NCI-H1930 (cell line): ENCODE measurements around the gene RAPGEF1.
"Not testable (repeated sequence)": the region's sequence is repeated elsewhere in the genome, so short reads cannot be mapped to it uniquely, and the experiment has no call there.

Experiments
- DNase-seq, 2 experiments: peaks; one replicate each; lab custom pipeline; 2025; lab: John Stamatoyannopoulos, UW

Gene RAPGEF1

DNA sequence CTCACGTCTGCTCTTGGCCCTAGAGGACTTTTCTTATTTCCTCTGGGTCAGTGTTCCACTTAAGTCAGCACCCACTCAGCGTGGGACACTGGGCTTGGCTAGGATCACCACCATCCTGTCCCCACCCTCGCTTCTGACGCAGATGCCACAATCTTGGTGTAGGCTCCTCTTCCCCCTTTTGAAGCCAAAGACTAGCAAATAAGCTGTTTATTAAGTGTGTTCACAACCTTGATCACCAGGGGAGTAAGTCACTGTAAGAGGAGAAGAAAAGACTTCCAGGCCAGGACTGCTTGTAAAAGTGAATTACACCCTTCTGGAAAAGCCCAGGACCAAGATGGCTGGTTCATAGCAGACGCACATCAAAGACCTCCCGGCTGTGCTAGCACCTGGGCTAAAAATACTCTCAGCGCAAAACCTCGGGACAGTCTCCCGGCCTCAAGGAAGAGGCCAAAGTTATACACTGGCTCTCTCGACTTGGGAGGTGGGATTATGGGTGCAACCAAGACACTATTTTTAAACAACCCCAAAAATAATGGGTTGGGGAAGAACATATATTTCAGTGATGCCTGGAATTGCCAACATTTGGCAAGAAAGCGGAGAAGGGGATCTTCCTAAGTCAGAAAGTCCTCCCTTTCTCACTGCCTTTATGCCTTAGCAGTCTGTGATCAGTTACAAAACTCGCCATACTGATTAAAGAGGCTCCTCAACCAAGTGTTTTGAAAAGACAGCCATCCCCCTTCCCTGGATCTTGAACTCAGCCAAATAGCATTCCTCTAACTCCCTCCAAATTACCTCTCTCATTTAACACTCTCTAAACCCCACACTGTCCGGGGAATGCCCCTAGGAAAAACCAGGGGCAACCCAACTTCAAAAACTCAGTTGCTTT is 69.4 kb downstream of the RAPGEF1 start:
- no peak for DNase-seq

GRCh38 chr9:131669269-131670157 is 70.4 kb downstream of the RAPGEF1 start:
- DNase-seq = no peak

DNA sequence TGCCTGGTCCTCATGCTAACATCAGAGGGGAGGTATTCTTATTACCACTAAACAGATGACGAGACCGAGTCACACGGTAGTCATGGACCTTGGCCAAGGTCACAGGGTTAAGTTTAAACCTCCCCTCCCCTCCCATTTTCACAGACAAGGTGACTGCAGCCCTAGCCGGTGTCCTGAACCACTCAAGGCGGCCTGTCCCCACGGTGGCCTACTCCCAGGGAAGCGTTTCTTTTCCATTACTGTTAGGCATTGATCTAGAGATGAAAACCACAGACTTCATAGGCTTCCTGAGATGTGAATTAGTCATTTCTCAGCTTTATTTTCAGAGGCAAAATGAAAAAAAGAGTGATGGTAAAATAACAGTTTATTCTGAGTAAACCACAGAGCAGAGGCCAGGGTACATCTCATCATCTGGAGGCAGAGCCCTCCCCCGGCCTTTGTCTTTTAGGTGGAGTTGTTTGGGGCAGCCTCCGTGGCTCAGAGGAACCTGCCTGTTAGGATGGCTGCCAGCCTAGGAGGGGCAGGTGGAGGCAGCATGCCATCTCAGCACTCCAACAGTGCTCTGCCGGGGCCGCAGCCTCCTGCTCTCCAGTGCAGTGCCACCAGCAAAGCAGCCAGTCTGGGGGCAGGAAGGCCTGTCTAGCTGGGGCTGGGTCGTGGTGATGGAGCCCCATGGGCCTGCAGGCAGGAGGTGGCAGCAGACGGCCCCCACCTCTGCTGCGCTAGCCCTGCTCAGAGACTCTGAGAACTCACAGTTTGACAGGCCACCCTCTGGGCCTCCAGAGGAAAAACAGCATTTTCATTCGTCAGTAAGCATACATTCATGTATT is 71.2 kb downstream of the RAPGEF1 start:
- DNase-seq = no peak

- DNase-seq = no peak
These were observed 71.8 kb downstream of the RAPGEF1 start for GRCh38 chr9:131668057-131668438.

DNA sequence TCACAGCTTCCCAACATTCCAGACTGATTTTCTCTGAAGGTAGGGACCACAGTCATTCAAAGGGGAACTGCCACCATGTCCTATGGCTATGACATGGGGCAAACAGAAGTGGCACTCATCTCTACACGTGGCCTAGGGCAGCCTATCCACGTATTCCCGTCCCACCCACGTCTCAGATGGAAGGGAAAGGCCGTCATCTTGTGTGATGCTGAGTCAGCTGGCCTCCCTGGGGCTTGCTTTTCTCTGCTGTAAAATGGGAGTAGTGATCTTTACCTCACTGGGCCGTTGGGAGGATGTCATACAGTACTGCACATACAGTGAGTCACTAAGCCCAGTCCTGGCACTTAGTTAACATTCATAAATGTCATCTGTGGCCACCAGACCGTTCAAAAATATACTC is 72.3 kb downstream of the RAPGEF1 start:
- DNase-seq = no peak

DNA sequence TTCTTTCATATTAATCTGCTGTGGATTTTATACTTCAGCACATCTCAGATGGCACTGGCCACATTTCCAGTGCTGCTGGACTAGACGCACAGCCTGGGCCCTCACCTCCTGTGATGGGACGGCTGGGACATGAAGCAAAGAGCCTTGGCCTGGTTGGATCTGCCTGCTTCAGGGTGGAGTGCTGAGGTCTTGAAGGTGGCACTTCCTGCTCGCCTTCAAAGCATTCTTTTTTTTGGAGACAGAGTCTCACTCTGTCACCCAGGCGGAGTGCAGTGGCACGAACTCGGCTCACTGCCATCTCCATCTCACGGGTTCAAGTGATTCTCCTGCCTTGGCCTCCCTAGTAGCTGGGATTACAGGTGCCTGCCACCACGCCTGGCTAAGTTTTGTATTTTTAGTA is 73.1 kb downstream of the RAPGEF1 start:
- no peak for DNase-seq

- DNase-seq = no peak
These were observed 73.8 kb downstream of the RAPGEF1 start for GRCh38 chr9:131666029-131666428.

DNA sequence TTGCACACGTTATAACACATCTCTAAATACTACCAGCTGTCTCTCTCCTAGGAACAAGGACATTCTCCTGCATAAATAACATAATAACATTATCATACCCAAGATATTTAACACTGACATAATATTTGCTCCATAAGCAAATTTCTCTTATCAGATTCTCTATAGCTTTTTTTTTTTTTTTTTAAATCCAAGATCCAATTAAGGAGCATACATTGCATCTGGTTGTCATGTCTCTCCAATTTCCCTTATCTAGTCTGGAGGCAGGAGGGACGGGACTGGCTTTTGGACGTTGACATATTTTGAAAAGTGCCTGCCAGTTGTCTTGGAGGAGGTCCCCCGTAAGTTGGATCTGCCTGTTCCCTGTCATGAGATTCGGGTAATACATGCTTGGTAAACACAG is 76.6 kb downstream of the RAPGEF1 start:
- no peak for DNase-seq

DNA sequence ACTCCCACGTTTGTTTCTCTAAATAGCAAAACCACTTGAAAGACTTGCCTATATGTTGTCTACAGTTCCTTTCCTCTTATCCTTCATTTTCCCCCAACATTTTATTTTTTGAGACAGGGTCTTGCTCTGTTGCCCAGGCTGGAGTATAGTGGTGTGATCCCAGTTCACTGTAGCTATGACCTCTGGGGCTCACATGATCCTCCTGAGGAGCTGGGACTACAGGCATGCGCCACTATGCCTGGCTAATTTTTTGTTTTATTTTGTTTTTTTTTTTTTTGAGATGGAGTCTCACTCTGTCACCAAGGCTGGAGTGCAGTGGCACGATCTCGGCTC is 77.6 kb downstream of the RAPGEF1 start:
- not testable (repeated sequence) for DNase-seq

DNA sequence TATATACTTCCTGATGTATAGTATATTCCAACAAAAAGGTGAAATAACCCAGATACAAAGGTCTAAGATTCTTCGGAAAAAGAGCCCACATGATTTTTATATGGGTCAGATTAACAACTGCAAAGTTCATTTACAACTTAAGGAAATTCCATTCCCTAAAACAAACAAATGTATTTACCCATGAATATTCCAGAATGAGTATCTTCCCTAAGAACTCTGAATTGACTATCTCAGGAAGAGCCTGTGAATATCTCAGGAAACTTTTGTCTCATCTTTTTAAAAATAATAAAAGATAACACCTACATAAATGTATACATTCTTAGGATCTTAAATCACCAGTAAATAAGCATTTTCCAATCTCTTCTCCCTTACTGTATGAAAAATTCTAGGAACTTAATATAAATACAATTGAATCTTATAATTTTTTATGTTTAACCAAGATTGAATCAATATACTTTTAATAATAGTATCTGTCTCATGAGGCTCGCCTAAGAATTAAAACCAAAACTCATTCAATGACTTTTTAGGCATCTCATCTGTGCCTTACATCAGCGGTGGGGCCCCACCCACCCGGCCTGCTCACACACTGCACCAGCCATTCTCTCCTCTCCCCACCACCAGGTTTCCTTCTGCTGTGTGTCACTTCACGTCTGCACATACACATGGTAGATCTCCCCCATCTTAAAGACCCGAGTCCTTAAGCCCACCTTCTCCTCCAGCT is 78.1 kb downstream of the RAPGEF1 start:
- no peak for DNase-seq

DNA sequence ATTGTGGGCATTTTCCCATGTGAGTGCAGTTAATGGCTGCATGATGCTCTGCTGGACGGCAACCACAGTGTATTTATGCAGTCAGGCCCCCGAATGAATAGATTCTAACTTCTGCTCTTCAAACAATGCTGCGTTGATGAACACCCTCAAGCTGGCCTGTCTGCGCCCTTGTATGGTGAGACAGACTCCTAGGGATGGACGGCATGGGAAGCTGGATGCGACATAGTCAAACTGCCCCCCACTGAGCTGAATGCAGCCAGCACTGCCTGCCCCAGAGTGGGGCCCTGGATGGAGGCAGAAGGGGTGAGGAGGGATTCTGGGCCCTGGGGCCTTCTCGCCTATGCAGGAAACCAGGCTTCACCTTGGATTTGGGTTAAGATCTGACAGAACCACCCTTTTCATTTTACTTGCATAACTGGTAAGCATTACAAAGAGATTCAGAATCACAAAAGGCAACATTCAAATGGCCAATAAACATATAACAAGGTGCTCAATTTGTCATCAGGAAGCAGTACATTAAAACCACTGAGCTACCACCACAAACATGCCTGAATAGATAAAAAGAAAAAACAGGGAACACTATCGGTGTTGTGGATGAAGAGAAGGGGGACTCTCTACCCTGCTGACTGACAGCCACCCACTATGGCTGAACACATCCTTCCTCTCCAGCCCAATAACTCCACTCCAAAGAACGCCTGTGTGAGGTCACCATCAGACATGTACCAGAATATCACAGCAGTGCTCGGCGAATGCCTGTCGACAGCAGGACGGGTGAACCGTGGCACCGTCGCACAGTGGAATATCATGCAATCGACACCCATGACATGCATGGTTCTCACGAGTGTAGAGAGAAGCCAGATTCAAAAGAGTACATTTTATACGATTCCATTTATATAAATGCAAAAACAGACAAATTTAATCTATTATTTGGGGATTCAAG is 79.1 kb downstream of the RAPGEF1 start:
- DNase-seq = no peak

GRCh38 chr9:131658377-131659129 is 81.3 kb downstream of the RAPGEF1 start:
- DNase-seq = no peak

DNA sequence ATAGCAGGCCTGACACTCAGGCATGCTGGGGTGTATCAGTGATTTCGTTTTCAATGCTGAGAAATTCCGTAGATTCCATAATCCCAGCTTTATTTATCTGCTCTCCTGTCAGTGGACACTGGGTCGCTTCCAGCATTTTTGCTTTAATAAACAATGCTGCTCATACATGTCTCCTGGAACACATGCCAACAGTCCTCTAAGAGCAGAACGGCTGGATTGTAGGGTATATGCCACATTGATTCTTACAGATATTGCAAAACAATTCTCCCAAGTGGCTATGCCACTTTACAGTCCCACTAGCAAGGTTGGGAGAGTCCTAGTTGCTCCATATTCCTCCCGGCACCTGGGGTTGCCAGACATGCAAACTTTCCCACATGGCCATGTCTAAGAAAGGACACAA is 81.9 kb downstream of the RAPGEF1 start:
- DNase-seq = no peak

- no peak for DNase-seq
These were observed 82.4 kb downstream of the RAPGEF1 start for GRCh38 chr9:131657456-131657855.

DNA sequence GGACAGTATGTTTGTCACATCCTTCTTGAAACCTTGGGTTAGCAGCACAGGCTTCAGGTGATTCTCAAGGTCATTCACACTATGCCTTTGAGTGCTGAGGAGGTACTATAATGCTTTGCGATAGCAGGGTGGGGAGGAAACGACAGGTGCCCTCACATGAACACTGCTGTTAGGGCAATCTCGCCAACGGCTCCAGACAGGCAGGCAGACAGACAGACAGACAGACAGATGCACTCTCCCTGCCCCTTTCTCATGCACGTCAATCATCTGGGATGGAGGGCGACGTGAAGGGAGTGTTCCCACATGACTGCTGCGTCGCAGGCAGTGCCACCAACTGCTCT is 82.9 kb downstream of the RAPGEF1 start:
- DNase-seq = no peak

- no peak for DNase-seq
These were observed 83.4 kb downstream of the RAPGEF1 start for GRCh38 chr9:131656356-131657036.

GRCh38 chr9:131654369-131654768 is 85.5 kb downstream of the RAPGEF1 start:
- not testable (repeated sequence) for DNase-seq

DNA sequence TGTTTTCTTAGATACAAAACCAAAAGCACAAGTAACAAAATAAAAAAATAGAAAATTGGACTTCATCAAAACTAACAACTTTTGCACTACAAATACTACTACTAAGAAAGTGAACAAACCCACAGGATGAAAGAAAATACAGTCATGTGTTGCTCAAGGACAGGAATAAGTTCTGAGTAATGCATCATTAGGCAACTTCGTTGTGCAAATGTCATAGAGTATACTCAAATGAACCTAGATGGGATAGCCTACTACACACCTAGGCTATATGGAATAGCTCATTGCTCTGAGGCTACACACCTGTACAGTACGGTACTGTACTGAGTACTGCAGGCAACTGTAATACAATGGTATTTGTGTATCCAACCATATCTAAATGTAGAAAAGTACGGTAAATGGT is 88.3 kb downstream of the RAPGEF1 start:
- no peak for DNase-seq

DNA sequence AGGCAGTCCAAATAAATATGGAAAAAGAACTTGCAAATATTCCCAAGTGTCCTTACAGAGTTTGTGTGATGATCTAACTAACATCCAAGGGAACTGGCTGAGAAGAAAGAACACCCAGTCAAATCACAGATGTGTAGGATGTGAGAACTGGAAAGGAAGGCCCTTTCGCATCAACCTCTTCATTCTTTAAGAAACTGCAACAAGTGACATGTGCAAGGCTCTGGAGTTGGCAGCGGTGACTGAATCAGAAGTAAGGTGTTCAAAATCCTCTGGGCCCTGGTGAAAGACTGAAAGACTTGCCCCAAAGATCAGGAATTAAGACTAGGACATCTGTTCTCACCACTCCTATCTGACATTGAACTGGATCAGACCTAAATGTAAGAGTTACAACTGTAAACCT is 88.7 kb downstream of the RAPGEF1 start:
- DNase-seq = no peak
